Measurements from ENCODE around the gene STK10. TPM values are rescaled to one million over a fixed set of nuclear protein-coding genes. Genes with fewer than 3 reads are reported as not detected.

The STK10 gene
- total and polyA plus RNA-seq, 12 donors, result 5.6 to 22.3 (median 9.9) TPM

DNA sequence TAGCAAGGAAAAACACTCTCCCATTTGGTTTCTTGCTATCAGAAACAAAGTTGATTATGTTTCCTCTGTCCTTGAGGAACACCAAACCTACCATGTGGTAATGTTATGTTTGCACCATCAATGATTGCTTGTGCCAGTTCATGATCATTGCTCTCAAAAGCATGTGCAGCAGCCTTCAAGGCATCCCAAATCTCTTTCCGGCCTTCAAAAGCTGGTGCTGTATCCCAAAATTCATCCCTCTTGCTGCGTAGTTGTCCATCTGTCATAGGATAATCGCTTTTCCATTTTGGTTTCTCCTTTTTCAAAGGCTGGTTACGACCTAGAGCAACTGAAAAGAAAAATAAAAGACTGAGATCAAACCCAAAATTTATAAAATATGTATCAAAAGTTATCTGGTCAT lies 46.0 kb upstream of the STK10 start:
- WGBS, 2 donors, result 98% methylated on average over 4 of the region's 4 CpGs
- Histone ChIP-seq H3K4me3 (no peak overlapping the region), H3K27ac (no peak overlapping the region), H3K27me3 (no peaks in the 10 kb centered on the region), H3K4me1 (peaks cover 0 to 32% (median 18%) of the 10 kb centered on the region in 9 donors), H3K9me3 (no peaks in the 10 kb centered on the region), H3K36me3 (peaks cover 0 to 49% (median 4%) of the 10 kb centered on the region in 9 donors)
- TF ChIP-seq, protein P1, sequence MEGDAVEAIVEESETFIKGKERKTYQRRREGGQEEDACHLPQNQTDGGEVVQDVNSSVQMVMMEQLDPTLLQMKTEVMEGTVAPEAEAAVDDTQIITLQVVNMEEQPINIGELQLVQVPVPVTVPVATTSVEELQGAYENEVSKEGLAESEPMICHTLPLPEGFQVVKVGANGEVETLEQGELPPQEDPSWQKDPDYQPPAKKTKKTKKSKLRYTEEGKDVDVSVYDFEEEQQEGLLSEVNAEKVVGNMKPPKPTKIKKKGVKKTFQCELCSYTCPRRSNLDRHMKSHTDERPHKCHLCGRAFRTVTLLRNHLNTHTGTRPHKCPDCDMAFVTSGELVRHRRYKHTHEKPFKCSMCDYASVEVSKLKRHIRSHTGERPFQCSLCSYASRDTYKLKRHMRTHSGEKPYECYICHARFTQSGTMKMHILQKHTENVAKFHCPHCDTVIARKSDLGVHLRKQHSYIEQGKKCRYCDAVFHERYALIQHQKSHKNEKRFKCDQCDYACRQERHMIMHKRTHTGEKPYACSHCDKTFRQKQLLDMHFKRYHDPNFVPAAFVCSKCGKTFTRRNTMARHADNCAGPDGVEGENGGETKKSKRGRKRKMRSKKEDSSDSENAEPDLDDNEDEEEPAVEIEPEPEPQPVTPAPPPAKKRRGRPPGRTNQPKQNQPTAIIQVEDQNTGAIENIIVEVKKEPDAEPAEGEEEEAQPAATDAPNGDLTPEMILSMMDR (IDR thresholded peaks at IDR 0.05), result no peak
- DNase-seq (no peak), ATAC-seq (no peak)
- intact Hi-C loops (cut with DNase I), result no loop called here

DNA sequence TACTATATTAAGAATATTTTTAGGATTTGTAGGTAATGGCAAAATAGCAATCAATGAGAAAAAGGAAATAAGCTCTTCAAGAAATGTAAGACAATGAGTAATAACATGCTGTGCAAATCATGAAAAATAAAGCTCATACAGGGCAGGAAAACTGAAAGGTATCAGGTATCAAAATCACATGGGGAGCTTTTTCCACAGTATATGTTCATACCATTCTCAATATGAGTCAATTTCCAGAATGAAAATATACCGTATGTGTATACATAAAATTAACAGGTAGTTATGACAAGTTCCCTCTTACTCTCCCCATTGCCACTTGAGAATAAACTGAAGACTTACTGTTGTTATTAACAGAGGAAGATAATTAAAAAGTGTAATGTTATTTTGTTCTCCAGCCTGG lies 41.9 kb upstream of the STK10 start:
- WGBS, 2 donors, result 95 to 96% methylated on average over 1 of the region's 1 CpG
- Histone ChIP-seq H3K36me3 (peaks cover 0 to 76% (median 4%) of the 10 kb centered on the region in 9 donors), H3K27ac (no peak overlapping the region), H3K27me3 (no peaks in the 10 kb centered on the region), H3K4me3 (no peak overlapping the region), H3K4me1 (peaks cover 0 to 3% (median under 1%) of the 10 kb centered on the region in 9 donors), H3K9me3 (no peaks in the 10 kb centered on the region)
- TF ChIP-seq, protein P1 (IDR thresholded peaks at IDR 0.05), result no peak
- intact Hi-C loops (cut with DNase I), result no loop called here
- ATAC-seq (no peak), DNase-seq (no peak)

DNA sequence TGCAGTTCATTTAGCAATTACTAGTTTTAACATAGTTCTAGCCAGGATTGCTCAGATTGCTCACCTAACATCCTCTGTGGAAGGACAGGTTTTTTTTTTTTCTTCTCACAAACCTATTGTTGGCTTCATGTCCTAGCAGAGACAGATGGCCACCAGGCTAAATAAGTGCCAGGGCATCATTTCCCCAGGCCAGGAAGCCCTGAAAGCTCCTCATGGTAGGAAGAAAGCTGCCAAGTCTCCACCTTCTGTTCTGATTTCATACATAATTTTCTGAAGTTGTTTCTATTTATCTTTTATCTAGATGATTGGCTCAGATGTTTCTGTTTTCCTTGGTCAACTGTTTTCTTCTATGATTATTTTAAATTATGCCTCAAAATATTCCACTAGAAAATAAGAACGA lies 37.0 kb upstream of the STK10 start:
- DNase-seq (no peak), ATAC-seq (no peak)
- Histone ChIP-seq H3K9me3 (no peaks in the 10 kb centered on the region), H3K27me3 (no peaks in the 10 kb centered on the region), H3K27ac (no peak overlapping the region), H3K4me3 (no peak overlapping the region), H3K36me3 (peaks cover 0 to 66% (median 3%) of the 10 kb centered on the region in 9 donors), H3K4me1 (no peaks in the 10 kb centered on the region)
- intact Hi-C loops (cut with DNase I), result no loop called here
- 92 to 98% methylated on average over 1 of the region's 1 CpG for WGBS, 2 donors
- TF ChIP-seq, protein P1 (IDR thresholded peaks at IDR 0.05), result no peak

DNA sequence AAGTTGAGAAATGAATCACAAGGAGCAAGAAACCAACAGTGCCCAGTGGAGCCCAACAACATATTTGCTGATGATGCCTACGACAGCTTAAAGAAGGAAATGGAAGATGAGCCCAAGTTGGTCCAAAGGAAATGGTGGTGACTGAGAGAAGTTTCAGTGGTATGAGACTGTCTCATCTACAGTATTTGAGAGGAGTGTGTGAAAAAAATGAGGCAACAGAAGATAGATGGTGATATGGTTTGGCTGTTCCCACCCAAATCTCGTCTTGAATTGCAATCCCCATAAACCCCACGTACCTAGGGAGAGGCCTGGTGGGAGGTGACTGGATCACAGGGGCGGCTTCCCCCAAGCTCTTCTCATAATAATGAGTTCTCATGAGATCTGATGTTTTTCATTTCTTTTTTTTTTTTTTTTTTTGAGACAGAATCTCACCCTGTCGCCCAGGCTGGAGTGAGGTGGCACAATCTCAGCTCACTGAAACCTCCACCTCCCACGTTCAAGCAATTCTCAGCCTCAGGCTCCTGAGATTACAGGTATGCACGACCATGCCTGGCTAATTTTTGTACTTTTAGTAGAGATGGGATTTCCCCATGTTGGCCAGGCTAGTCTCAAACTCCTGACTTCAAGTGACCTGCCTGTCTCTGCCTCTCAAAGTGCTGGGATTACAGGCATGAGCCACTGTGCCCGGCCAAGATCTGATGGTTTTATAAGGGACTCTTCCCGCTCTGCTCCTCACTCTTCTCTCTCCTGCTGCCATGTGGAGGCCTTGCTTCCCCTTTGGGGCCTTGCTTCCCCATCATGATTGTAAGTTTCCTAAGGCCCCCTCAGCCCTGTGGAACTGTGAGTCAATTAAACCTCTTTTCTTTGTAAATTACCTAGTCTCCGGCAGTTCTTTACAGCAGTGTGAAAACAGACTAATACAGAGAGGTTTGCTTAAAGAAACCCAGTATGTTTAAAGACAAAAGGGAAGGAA lies 36.2 kb upstream of the STK10 start:
- TF ChIP-seq, protein P1 (IDR thresholded peaks at IDR 0.05), result no peak
- intact Hi-C loops (cut with DNase I), result no loop called here

More for the DNA sequence above, 36.2 kb upstream of the STK10 start:
- ATAC-seq (no peak), DNase-seq (no peak)
- Histone ChIP-seq H3K4me3 (no peak overlapping the region), H3K9me3 (peaks cover 0 to 6% (median 0%) of the 10 kb centered on the region in 11 donors), H3K27me3 (no peaks in the 10 kb centered on the region), H3K4me1 (no peaks in the 10 kb centered on the region), H3K27ac (no peak overlapping the region), H3K36me3 (peaks cover 0 to 66% (median 8%) of the 10 kb centered on the region in 9 donors)
- 93 to 94% methylated on average over 10 of the region's 10 CpGs for WGBS, 2 donors

Measured in heart right ventricle (tissue), 16 donors.